WERI-Rb-1 (cell line): ENCODE measurements around the gene SPOCD1.

Source experiments
- DNase-seq: peaks from one replicate; pipeline ENCODE4 v3.0.0-alpha.2; 2020
- H3K27ac ChIP-seq: fragments of 250-450 bp; sonication (Bioruptor Pico); 2 replicates; pipeline ENCODE4 v1.5.1; 2020; ENCODE audit warnings: mild to moderate bottlenecking, moderate library complexity
- H3K27me3 ChIP-seq: fragments of 250-450 bp; sonication (Bioruptor Pico); 2 replicates; pipeline ENCODE4 v1.5.1; 2021; ENCODE audit warnings: mild to moderate bottlenecking, low read depth, moderate library complexity; ENCODE audit not compliant: insufficient read depth, severe bottlenecking
- H3K36me3 ChIP-seq: fragments of 250-450 bp; sonication (Bioruptor Pico); 2 replicates; pipeline ENCODE4 v1.5.1; 2020; ENCODE audit warnings: mild to moderate bottlenecking, moderate library complexity
- H3K4me3 ChIP-seq: 2 replicates; pipeline ENCODE4 v1.5.1; 2011; ENCODE audit warnings: low read depth, mild to moderate bottlenecking, control low read depth, low read length
- H3K9me3 ChIP-seq: fragments of 250-450 bp; sonication (Bioruptor Pico); 2 replicates; pipeline ENCODE4 v1.5.1; 2021; ENCODE audit warnings: mild to moderate bottlenecking, moderate library complexity; ENCODE audit not compliant: severe bottlenecking
- TF ChIP-seq, protein P1 (sequence below): IDR thresholded peaks from 2 replicates; pipeline ENCODE4 v1.5.1; 2011; ENCODE audit warnings: low read depth, mild to moderate bottlenecking, control low read depth, inconsistent platforms, low read length

SPOCD1 gene

DNA sequence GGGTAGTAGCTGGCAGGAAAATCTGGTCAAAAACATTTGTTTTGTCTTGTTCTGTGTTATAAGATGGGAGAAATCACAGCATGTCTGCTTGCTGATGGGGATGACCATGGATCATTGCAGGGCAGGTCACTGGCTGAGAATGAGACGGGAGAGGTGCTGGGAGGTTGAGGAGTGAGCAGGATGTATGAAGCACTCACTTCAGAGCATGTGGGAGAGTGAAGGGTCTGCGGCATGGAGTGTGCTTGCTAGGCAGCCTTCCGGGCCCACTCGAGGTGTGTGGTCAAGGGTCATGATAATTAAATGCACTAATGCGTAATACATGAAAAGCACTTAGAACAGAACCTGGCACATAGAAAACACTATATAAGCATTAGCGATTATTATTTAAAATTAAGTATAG is 42.0 kb upstream of the SPOCD1 start:
- Histone ChIP-seq H3K9me3 (no peaks in the 10 kb centered on the region), H3K27me3 (no peaks in the 10 kb centered on the region), H3K36me3 (no peaks in the 10 kb centered on the region), H3K27ac (no peak overlapping the region), H3K4me3 (no peak overlapping the region)
- DNase-seq = no peak
- TF ChIP-seq, protein P1, sequence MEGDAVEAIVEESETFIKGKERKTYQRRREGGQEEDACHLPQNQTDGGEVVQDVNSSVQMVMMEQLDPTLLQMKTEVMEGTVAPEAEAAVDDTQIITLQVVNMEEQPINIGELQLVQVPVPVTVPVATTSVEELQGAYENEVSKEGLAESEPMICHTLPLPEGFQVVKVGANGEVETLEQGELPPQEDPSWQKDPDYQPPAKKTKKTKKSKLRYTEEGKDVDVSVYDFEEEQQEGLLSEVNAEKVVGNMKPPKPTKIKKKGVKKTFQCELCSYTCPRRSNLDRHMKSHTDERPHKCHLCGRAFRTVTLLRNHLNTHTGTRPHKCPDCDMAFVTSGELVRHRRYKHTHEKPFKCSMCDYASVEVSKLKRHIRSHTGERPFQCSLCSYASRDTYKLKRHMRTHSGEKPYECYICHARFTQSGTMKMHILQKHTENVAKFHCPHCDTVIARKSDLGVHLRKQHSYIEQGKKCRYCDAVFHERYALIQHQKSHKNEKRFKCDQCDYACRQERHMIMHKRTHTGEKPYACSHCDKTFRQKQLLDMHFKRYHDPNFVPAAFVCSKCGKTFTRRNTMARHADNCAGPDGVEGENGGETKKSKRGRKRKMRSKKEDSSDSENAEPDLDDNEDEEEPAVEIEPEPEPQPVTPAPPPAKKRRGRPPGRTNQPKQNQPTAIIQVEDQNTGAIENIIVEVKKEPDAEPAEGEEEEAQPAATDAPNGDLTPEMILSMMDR = no peak

DNA sequence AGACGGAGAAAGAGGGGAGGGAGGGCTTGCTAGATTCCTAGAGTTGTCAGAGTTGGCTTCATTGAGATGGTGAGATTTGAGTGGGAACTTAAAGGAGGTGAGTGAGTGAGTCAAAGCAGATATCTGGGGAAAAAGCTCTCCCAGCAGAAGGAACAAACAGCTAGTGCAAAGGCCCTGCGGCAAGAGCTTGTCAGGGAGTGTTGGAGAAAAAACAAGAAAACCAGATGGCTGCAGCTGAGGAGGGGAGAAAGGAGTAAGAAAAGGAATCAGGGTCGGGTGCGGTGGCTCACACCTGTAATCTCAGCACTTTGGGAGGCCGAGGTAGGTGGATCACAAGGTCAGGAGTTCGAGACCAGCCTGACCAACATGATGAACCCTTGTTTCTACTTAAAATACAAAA is 40.3 kb upstream of the SPOCD1 start:
- H3K27me3 ChIP-seq = no peaks in the 10 kb centered on the region
- no peak overlapping the region for H3K27ac ChIP-seq
- H3K4me3 ChIP-seq = no peak overlapping the region
- TF ChIP-seq, protein P1 = no peak
- H3K9me3 ChIP-seq = no peaks in the 10 kb centered on the region
- DNase-seq = no peak
- no peaks in the 10 kb centered on the region for H3K36me3 ChIP-seq

DNA sequence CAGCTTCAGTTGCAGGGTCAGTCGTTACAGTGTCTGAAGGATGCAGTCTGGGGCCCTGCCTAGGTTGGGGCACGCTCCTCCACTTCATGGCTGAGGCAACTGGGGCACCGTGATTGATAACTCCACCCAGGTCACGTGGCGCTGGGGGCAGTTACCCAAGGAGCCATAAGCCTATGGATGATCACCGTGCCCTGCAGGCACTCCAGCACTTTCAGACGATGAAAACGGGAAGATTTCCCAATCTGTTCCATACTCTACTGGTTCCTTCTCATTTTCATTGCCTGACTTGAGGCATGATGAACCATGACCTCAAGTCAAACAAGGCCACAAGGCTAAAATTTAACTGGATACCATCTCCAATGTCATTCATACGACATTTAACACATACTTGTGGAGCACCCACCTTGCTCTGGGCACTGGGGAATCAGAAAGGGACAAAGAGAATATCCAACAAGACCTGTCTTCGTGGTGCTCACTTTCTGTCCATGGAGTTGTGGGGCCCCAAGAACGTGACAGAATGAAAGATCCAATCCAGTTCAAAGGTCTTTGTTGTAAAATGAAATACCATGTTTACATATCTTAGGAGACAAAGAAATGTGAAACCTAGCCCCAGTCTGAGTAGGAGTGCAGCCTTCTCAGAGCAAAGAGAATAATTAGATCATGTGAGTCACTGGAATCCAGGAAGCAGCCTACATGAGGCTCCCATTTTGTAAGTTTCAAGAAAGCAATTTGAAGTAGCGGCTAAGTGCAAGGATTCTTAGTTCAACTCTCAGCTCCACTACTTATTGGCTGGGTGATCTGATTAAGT is 39.4 kb upstream of the SPOCD1 start:
- Histone ChIP-seq H3K27me3 (no peaks in the 10 kb centered on the region), H3K27ac (no peak overlapping the region), H3K36me3 (no peaks in the 10 kb centered on the region)

DNA sequence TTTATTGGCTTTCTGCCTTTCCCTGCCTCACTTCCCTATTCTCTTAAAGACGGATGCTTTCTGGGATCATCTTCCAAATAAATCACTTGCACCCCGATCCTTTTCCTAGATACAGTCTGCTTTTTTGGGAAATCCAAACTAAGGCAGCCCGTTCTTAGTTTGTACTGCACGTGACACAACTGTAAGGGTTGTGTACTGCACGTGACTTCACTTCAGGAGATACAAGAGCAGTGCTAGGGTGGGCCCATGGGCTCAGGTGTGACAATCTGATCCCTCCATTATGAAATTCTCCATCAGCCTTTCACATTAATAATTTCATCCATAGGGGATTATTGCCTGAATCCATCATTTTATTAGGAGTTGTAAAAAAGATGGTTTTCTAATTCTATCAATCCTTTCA is 33.8 kb upstream of the SPOCD1 start:
- no peaks in the 10 kb centered on the region for H3K27me3 ChIP-seq
- no peaks in the 10 kb centered on the region for H3K9me3 ChIP-seq
- DNase-seq = no peak
- H3K36me3 ChIP-seq = no peaks in the 10 kb centered on the region
- H3K4me3 ChIP-seq = no peak overlapping the region
- H3K27ac ChIP-seq = no peak overlapping the region
- TF ChIP-seq, protein P1 = no peak

More for the DNA sequence above, 39.4 kb upstream of the SPOCD1 start:
- TF ChIP-seq, protein P1 = no peak
- Histone ChIP-seq H3K9me3 (no peaks in the 10 kb centered on the region), H3K4me3 (no peak overlapping the region)
- DNase-seq = no peak

DNA sequence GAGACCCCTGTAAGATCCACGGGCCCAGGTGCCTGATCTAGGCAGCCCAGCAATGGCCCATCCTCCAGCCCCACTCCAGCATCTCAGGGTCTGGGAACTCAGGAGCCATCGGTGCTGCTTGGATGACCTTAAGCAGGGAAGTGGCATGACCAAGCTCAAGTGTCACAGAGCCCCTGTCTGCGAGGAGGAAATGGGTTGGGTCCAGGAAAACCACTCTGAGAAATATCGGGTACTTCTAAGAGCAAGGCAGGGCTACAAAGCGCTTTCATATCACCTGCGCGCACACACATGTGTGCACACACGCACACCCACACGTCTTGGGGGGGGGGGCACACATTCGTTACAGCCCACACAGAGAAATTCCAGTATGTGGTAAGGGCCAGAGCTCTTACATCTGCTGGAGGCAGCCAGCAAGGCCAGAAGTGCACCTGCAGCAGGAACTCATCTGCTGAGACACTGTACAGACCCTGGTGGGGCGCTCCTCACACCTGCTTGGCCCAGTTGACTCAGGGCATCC is 32.6 kb upstream of the SPOCD1 start:
- H3K4me3 ChIP-seq = no peak overlapping the region

More for the DNA sequence above, 32.6 kb upstream of the SPOCD1 start:
- Histone ChIP-seq H3K27me3 (no peaks in the 10 kb centered on the region), H3K36me3 (no peaks in the 10 kb centered on the region), H3K9me3 (no peaks in the 10 kb centered on the region), H3K27ac (no peak overlapping the region)
- TF ChIP-seq, protein P1 = no peak
- no peak for DNase-seq
